NCI-H774 (cell line): ENCODE data around the gene CELA3A.
"Not testable (repeated sequence)": the region's sequence is repeated elsewhere in the genome, so short reads cannot be mapped to it uniquely, and the experiment has no call there.

Experiments
- DNase-seq: peaks from one replicate; lab custom pipeline; 2025; lab: John Stamatoyannopoulos, UW

Gene CELA3A

DNA sequence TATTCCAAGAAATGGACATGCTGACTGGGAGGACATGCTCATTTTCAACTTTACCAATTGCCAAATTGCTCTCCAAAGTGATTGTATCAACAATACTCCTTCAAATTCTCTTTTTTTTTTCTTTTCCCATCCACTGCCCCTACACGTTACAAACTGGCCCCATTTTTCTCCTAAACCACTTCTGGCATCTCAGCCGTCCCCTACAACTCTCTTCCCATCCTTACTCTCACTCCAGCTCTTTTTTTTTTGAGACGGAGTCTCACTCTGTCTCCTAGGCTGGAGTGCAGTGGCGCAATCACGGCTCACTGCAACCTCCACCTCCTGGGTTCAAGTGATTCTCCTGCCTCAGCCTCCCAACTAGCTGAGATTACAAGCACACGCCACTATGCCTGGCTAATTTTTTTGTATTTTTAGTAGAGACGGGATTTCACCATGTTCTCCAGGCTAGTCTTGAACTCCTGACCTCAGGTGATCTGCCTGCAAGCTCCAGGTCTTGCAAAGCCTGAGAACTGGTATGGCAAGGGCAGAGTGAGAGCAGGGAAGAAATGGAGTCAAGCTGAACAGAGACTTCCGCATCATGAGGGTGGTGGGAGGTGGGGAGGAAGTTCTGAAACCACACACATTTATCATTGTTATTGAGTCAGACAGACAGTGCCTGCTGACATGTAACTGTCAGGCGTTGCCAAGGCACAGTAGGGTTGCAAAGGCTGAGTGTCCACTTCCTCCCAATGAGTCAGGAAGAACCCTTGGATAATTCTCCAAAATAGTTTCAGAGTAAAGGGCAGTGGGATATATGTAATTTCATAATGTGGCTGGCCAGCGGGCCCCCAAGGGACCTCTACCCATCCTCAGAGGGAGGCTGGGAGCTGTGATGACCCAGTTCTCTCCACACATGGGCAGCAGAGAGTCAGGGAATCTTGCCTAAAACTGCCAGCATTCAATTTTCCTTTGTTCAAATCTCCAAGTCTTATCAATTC is 17.4 kb downstream of the CELA3A start:
- no peak for DNase-seq

DNA sequence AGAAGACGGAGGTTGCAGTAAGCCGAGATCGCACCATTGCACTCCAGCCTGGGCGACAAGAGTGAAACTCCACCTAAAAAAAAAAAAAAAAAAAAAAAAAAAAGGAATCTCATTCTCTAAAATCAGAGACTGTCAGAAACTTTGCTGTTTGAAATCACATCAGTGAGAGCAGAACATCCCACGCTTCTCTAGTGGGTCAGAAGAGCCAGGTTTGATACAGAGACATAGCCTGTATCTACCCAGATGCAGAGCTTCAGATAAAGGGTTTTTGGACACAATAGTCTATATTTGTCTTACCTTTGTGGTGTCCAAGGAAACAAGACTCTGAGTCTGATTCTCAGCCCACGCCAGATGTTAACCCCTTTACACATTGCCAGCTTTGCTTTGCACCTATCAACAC is 19.6 kb downstream of the CELA3A start:
- DNase-seq: no peak

DNA sequence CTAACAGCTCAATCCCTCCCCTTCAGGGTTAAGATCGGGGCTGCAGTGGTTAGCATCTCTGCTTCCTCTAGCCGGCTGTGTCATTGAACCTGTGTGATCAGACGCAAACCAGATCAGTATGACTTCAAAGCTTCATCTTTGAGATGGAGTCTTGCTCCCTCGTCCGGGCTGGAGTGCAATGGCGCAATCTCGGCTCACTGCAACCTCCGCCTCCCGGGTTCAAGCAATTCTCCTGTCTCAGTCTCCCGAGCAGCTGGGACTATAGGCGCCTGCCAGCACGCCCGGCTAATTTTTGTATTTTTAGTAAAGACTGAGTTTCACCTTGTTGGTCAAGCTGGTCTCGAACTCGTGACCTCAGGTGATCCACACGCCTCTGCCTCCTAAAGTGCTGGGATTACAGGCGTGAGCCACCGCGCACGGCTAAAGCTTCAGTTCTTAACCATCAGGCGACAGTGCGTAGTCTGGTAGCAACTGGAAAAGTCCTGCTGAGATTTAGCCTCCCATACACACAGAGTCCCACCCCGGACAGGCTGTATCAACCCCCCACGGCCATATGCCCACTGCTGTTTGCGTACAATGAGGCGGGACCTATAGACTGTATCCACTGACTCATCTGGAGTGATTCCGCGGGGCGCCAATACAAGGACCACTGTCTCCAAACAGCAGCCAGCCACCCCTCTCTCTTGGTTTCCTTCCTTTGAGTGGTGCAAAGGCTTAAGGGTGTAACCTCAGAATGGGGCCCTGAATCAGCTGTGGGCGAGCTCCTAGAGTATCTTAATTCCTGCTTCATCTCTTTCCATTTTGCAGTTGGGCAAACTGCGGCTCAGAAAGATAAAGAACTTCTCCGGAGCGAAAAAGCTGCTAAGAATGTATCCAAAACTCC is 23.3 kb downstream of the CELA3A start:
- peak; percentile 53 for DNase-seq

DNA sequence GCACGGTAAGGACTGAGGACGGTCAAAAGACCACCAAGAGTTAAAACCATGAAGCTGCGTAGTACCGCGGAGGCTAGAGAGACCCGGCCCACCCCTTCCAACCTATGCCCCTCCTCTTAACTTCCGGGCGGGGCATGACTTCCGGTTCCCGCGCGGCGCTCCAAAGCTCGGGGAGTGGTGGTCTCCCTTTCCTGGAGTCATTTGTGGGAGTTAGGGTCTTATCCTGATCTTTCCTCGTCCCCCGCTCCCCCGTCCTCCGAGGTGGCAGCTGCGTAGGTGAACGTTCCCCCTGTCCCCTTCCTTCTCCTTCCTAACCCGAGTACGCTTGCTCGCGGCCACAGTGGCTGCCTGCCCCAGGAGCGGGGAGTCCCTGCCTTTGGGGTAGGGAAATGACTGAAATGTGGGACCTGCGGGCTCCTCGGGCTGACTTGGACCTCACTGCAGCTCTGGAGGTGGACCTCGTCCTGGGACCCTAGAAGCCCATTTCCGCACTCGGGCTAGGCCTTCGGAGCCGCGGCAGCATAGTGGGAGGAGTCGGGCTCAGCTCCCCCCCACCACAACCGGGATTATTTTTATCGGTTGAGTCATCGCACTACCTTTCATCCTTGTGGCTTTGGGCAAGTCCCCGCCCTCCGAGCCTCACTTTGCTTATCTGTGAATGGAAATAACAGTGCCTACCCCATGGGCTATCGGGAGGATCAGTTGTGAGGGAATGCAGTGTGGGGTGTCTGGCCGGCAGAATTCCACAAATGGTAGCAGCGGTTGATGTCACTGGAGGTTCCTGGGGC is 24.1 kb downstream of the CELA3A start:
- peak; percentile 53 for DNase-seq

DNA sequence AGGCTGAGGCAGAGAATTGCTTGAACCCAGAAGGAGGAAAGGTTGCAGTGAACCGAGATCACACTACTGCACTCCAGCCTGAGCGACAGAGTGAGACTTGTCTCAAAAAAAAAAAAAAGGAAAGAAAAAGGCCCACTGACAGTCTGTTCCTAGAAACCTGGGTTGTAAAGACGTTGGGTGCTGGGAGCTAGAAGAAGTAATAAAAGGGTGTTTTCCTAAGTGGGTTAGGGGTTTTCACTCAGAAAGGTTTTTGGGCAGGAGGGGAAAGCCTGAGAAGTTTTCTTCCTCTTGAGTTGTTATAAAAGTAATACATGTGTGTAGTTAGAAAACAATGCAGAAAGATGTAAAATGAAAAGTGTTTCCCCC is 25.4 kb downstream of the CELA3A start:
- DNase-seq: no peak

DNA sequence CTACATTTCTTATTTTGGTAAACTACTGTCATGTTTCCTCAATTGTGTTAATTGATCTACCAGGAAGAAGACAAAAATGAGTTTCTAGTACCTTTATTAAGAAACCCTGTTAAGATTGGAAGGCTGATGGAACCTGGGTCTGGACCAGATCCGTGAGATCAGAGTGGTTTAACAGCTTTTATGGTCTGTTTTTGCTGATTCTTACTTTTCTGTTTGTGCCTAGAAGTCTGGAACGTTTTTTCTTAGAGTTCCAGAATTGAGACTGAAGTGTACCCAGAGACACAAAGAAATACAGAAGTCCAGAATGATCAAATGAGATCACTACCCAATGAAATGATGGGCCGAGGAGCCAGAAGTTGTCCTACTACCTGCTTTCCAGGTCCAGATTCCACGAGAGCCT is 28.6 kb downstream of the CELA3A start:
- no peak for DNase-seq

DNA sequence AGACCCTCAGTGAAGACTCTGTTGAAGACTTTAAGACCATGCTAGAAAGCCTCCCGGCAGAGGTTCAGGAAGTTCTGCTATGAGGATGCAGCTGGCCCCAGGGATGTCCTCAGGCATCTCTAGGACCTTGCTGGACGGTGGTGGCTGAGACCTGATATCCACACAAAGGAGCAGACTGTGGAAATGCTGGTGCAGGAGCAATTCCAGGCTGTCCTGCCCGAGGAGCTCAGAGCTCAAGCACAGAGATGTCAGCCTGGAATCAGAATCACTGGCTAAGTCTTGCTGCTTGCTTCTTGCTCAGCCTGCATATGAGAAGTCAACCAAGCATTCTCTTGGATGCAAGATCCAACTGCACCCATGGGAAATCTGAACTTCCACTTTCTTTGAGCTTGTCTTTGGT is 29.0 kb downstream of the CELA3A start:
- DNase-seq: no peak

DNA sequence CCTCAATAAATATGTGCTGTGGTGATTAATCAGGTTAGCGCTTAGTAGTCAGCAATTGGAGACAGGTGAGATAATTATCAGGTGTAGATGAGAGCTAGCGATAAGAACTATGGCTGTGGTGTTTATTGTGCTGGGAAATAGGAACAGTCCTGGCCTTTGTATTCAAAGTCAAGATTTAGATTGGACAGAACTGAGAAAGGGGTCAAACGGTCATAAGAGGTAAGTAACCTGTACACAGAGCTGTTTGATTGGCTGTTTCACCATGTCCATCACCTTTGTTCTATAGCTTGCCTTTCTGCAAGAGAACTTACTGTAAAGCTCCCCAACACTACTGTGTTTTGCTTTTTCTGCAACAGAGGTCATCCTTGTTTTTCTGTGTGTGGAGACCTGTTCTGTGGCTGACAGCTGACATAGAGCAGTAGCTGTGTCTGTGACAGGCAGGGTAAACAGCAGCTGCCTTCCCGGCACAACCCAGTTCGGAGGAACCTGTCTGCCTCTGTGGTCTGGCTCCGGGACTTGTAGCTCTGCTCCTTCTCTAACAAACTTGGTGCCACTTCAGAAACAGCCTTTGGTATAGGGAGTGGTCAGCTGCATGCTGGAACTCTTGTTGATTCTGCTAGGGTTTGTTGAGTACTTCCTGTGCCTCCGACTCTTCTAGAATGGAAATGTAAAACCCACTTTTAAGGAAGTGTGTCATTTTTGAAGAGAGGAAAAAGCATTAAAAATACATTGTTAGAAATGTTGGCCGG is 29.9 kb downstream of the CELA3A start:
- no peak for DNase-seq

DNA sequence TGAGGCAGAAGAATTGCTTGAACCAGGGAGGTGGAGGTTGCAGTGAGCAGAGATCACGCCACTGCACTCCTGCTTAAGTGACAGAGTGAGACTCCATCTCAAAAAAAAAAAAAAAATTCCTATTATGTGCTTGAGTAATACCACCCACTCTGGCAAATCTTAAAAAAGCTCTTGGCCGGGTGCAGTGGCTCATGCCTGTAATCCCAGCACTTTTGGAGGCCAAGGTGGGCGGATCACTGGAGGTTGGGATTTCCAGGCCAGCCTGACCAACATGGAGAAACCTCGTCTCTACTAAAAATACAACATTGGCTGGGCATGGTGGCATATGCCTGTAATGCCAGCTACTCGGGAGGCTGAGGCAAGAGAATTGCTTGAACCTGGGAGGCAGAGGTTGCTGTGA is 33.4 kb downstream of the CELA3A start:
- not testable (repeated sequence) for DNase-seq

DNA sequence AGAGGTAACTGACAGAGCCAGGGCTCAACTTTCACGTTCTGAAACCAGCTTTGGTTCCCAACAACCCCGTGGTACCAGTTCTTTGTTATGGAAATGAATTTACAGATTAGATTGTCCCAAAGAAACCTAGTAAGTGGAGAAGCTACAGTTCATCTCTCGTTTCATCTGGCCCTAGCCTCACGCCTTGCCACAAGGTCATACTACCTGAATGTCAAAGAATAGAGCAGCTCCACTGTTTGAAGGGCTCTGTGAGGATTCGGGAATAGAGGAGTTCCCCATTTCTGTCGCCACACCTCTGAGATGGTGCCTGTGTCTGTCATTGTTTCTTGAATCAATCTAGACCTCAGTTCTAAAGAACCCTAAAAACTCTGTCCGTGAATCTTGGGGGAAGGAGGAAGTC is 36.1 kb downstream of the CELA3A start:
- DNase-seq: no peak

DNA sequence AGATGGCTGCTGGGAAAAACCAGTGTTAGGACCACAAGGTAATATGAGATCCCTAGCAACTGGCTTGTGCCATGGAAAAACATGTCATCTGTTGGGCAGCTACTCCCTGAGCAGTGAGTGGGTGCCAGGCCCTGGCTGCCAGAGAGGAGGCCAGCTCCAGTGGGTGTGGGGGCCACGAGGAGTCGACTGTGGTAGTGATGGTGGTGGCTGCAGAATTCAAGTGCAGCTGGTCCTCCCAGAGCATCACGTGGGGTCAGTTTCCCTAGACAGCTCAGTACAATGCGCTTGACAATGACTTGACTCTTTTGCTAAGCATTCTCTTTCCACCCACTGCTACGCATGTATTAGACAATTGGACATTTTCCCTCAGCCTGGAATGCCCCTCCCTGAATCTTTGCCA is 36.6 kb downstream of the CELA3A start:
- DNase-seq: no peak

DNA sequence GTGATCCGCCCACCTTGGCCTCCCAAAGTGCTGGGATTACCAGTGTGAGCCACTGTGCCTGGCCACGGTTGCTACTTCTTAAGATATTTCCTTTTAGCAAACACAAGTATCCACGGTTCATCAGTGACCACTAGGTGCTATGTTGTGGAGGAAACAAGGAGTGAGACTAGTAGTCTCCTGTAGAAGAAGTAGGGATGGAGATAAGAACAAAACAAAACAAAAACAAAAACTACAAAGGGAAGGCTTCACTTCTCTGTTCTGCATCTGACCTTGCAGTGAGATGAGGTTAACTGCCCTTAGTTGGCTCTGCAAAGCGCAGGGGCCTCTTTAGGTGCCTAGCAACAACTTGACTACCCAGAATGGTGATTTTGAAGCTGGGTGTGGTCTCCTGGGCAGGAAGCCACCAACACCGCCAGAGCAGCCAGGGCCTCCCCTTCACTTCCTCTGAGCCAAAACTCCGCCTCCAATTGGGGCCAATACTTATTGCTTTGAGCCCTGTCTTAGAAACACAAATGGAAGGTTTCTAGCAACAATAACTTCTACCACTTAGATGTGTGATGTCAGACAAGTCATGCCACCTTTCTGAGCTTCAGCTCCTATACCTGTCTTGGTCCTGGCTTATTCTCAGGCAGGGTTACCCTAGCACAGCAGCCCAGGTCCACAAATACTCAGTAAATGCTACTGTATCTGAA is 38.3 kb downstream of the CELA3A start:
- peak; percentile 29 for DNase-seq

DNA sequence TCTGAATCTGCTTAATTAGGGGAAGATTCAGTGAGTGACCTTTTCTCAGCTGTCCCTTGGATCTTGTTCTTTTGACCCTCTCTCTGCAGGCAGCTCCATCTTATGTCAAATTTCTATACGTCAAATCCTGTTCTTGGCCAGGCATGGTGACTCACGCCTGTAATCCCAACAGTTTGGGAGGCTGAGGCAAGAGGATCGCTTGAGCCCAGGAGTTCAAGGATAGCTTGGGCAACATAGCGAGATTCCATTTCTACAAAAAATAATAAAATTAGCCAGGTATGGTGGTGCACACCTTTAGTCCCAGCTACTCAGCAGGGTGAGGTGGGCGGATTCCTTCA is 38.8 kb downstream of the CELA3A start:
- no peak for DNase-seq

DNA sequence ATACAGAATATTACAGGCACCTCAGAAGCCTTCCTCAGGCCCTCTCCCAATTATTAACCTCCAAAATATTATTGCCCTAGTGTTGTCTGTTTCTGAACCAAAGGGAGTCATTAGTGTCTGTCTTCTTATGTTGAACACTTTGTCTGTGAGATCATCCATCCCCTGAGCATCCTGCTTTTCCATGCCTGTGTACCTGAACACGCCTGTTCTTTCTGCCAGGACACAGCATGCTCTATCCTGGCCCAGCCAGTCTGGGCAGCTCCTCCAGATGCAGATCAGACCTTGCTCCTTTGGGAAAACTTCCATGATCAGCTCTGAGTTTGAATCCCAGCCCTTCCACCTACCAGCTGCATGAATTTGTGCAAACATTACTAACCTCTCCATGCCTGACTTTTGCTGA is 40.0 kb downstream of the CELA3A start:
- DNase-seq: no peak

DNA sequence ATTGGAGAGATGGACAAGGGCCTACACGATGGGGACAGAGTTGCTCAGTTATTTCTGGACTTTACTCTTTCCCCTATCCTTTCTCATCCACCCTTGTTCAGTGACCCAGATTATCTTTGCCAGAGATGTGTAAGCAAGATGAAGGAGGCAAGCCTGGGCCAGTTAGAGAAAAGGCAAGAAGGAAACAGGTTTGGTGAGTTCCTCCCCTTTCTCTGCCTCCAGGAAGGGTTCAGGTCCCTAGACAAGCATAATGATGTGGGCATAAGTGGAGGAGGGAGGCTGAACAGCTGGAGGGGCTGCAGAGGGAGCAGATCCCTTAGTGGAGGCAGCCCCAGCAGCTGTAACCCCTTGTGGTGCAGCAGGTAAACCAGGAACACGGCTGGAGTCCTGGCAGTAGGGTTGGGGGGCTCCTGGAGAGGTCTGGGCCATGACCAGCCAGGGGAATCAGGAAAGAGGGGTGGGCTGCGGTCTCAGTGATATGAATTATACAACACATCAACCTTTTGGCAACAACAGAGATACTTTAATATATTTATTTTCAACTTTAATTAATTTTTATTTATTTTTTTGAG is 41.8 kb downstream of the CELA3A start:
- DNase-seq: no peak

DNA sequence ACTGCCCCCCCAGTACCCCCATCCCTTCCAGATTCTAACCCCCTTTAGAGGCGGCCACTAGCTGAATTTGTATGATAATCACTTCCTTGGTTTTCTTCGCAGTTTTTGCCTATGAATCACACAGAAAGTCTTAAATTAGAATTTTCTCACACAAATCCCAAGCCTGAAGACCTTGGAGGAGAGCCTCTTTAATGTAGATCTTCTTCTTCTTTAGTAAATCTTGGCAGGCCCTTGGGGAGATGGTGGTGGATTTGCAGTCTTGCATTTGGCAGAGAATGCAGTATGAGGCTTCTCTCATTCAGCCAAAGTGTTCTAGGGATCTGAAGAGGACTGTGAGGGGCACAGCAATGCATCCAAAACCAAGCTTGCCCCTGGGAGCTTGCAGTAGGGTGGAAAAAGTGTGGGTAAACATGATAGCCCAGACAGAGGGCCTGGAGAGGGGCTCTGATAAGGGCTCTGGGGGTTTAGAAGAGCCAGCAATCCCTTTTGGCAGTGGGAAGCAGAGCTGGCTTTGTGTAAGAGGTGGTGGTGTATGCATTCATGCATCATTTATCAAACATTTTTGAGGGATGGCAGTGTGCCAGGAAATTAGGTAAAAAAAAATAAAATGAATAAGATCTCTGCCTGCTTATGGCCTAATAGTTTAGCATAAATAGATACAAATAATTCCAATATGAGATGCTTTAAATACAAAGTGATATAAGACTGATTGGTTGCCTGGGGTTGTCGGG is 43.4 kb downstream of the CELA3A start:
- no peak for DNase-seq

DNA sequence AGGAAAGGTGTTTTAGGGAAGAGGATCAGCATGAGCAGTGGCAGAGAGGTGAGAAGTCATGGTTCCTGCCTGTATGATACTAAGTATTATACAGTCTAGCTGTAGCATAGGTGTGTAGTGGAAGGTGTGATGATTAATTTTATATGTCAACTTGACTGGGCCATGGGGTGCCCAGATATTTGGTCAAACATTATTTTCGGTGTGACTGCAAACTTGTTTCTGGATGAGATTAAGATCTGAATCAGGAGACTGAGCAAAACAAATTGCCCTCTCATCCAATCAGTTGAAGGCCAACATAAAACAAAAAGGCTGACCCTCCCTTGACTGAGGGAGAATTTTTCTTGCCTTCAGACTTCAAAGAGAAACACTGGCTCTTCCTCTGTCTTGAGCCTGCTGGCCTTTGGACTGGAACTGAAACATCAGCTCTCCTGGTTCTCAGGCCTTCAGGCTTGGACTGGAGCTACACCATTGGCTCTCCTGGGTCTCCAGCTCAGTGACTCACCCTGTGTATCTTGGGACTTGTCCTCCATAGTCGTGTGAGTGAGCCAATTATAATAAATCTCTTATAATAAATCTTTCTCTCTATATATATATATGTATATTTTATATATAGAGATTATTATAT is 44.3 kb downstream of the CELA3A start:
- no peak for DNase-seq

DNA sequence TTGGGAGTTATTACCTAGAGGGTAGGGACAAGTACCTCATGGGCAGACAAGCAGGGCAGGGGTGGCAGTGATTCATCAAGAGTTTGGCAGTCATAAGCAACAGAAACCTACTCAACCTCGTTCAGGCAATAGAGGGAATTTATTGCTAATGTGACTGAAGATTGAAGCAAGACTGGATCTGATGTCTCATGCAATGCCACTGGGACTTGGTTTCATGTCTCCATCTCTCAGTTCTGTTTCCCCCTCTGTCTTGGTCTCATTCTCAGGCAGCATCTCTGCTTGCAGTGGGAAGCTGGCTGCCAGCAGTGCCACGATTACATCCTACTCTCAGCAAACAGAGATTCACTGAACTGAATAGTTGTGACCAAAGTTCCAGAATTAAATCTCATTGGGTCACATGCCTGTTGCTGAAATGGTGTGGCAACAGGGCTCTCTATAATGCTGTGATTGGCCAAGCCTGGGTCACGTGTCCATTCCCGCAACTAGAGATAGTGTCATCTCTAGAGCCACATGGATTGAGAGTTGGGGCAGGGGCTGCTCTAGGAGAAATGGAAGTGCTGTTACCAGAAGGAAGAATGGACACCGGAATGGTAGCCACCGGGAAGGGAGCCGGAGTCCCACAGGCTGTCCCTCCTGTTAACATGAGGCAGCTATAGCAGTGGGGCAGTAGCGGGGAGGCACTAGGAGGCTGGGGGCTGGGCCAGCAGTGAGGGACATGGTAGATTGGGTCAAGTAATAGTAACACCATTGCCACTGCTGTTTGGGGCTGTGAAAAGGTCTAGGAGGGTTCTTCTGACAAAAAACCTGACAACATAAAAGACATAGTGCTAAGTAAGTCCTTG is 47.1 kb downstream of the CELA3A start:
- no peak for DNase-seq

DNA sequence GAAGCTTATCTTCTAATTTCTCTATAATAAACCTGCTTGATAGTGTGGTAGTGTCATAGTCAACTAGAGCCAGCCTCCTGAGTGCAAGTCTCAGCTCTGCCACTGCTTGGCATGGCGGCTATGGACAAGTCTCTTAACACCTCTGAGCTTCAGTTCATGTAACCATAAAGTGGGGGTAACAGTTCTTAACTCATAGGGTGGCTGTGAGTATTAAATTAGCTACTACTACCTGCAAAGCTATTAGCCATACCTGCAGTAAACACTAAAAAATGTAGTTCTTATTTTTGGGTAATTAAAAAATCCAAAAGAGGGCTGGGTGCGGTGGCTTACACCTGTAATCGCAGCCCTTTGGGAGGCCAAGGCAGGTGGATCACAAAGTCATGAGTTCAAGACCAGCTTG is 48.9 kb downstream of the CELA3A start:
- no peak for DNase-seq
